SIG-M5 treated with dmso at 0.1 percent for 504 hours (cell line): ENCODE measurements around the gene HAX1.
"Not testable (repeated sequence)": the region's sequence is repeated elsewhere in the genome, so short reads cannot be mapped to it uniquely, and the experiment has no call there.

ENCODE experiments used
- DNase-seq: peaks from one replicate; lab custom pipeline; 2025; ENCODE audit not compliant: unreplicated experiment; lab: John Stamatoyannopoulos, UW

HAX1 gene

GRCh38 chr1:154276797-154277196 is 4.4 kb downstream of the HAX1 start:
- no peak for DNase-seq

- DNase-seq: not testable (repeated sequence)
These were observed 15.2 kb downstream of the HAX1 start for GRCh38 chr1:154287591-154287990.

GRCh38 chr1:154288661-154289060 is 16.2 kb downstream of the HAX1 start:
- no peak for DNase-seq

- DNase-seq: no peak
These were observed 18.5 kb downstream of the HAX1 start for GRCh38 chr1:154290921-154291320.

GRCh38 chr1:154295408-154296235 is 23.2 kb downstream of the HAX1 start:
- peak; percentile 23 for DNase-seq

- DNase-seq: no peak
These were observed 29.2 kb downstream of the HAX1 start for GRCh38 chr1:154301582-154301981.

GRCh38 chr1:154304664-154305337 is 32.4 kb downstream of the HAX1 start:
- DNase-seq: no peak

GRCh38 chr1:154306151-154306550 is 33.7 kb downstream of the HAX1 start:
- DNase-seq: no peak

GRCh38 chr1:154307670-154308270 is 35.3 kb downstream of the HAX1 start:
- DNase-seq: not testable (repeated sequence)

- DNase-seq: not testable (repeated sequence)
These were observed 36.7 kb downstream of the HAX1 start for GRCh38 chr1:154309136-154309535.

GRCh38 chr1:154312229-154313065 is 40.0 kb downstream of the HAX1 start:
- not testable (repeated sequence) for DNase-seq

- DNase-seq: no peak
These were observed 40.6 kb downstream of the HAX1 start for GRCh38 chr1:154313066-154313356.

- DNase-seq: not testable (repeated sequence)
These were observed 41.8 kb downstream of the HAX1 start for GRCh38 chr1:154314226-154314625.

GRCh38 chr1:154316704-154317103 is 44.3 kb downstream of the HAX1 start:
- DNase-seq: no peak

- no peak for DNase-seq
These were observed 46.0 kb downstream of the HAX1 start for GRCh38 chr1:154318386-154318785.

GRCh38 chr1:154320882-154321608 is 48.6 kb downstream of the HAX1 start, which contains the start of gene AQP10:
TSS of gene AQP10 (plus strand) at chr1:154321093. CDS start at chr1:154321156, 63 bp downstream.
- DNase-seq: no peak

- not testable (repeated sequence) for DNase-seq
These were observed 49.1 kb downstream of the HAX1 start for GRCh38 chr1:154321609-154321934.

GRCh38 chr1:154323493-154323892 is 51.1 kb downstream of the HAX1 start:
- no peak for DNase-seq

GRCh38 chr1:154324241-154324640 is 51.8 kb downstream of the HAX1 start:
- no peak for DNase-seq
